HEK293 (cell line): ENCODE measurements around the gene HEG1.

Experiments
- KLF9 ChIP-seq: fragments of 450-650 bp; formaldehyde crosslinking; IDR thresholded peaks from 2 replicates; pipeline ENCODE4 v1.5.1; 2016; ENCODE audit warnings: missing biosample characterization, missing genetic modification characterization, low read depth
- TCF7L2 ChIP-seq: IDR thresholded peaks from 2 replicates; pipeline ENCODE4 v1.6.1; 2011; ENCODE audit warnings: low read depth, mild to moderate bottlenecking, inconsistent platforms, low read length, moderate library complexity, borderline replicate concordance
- YY1 ChIP-seq: fragments of 450-650 bp; formaldehyde crosslinking; IDR thresholded peaks from 2 replicates; pipeline ENCODE4 v1.5.1; 2018; ENCODE audit warnings: missing biosample characterization, missing genetic modification characterization
- ZNF175 ChIP-seq: fragments of 450-650 bp; formaldehyde crosslinking; IDR thresholded peaks from 2 replicates; pipeline ENCODE4 v1.5.1; 2016; ENCODE audit warnings: missing biosample characterization, missing genetic modification characterization
- ZNF184 ChIP-seq: fragments of 450-650 bp; IDR thresholded peaks from 2 replicates; pipeline ENCODE4 v1.5.1; 2018; ENCODE audit warnings: missing biosample characterization, mild to moderate bottlenecking, missing genetic modification characterization
- ZNF747 ChIP-seq: fragments of 450-650 bp; formaldehyde crosslinking; IDR thresholded peaks from 2 replicates; pipeline ENCODE4 v1.5.1; 2016; ENCODE audit warnings: missing biosample characterization, missing genetic modification characterization
- TF ChIP-seq, protein P1 (sequence below): fragments of 450-650 bp; formaldehyde crosslinking; IDR thresholded peaks from 2 replicates; pipeline ENCODE4 v1.5.1; 2016; ENCODE audit warnings: missing biosample characterization, missing genetic modification characterization
- TF ChIP-seq, protein P2 (sequence below): fragments of 450-650 bp; formaldehyde crosslinking; IDR thresholded peaks from 2 replicates; pipeline ENCODE4 v1.5.1; 2016; ENCODE audit warnings: missing biosample characterization, missing genetic modification characterization

DNA sequence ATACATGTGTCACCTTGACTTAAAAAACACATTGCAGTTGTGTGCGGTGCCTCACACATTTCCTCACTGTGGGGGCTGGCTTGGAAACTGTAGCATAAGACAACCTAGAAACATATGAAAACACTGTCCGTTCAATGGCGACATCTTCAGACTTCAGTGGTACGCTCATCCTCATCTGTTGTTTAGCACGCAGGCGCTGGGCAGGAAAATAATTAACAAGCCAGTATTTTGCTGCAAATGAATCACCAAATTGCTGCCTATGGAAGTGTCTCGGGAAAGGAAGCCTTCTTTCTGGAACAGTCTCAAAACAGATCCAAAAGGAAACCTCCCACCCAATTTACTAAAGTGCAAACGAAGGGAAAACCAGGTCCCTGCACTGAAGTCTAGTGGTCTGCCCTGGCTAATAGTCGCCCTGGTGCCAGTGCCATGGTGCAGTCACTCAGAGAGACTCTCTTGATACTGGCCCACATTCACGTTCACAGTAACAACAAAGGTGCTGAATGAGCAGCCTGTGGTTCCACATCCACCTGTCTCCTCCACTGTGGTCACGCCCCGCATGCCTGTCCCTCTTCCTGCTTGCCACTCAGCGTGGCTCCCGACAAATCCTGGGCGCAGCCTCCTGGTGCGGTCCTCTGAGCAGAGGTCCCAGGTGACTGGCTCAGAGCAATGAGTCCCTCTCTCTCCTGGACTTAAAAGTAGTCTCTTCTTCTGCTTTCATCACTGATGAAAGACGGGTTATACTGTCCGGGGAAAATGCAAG is 85.7 kb downstream of the HEG1 start:
- TF ChIP-seq, protein P1, sequence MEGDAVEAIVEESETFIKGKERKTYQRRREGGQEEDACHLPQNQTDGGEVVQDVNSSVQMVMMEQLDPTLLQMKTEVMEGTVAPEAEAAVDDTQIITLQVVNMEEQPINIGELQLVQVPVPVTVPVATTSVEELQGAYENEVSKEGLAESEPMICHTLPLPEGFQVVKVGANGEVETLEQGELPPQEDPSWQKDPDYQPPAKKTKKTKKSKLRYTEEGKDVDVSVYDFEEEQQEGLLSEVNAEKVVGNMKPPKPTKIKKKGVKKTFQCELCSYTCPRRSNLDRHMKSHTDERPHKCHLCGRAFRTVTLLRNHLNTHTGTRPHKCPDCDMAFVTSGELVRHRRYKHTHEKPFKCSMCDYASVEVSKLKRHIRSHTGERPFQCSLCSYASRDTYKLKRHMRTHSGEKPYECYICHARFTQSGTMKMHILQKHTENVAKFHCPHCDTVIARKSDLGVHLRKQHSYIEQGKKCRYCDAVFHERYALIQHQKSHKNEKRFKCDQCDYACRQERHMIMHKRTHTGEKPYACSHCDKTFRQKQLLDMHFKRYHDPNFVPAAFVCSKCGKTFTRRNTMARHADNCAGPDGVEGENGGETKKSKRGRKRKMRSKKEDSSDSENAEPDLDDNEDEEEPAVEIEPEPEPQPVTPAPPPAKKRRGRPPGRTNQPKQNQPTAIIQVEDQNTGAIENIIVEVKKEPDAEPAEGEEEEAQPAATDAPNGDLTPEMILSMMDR (tag by site-specific recombination): no peak
- TF ChIP-seq TCF7L2 (no peak), YY1 (tag by site-specific recombination) (no peak), ZNF175 (tag by site-specific recombination) (no peak), ZNF747 (tag by site-specific recombination) (no peak), ZNF184 (no peak), KLF9 (no peak)
- TF ChIP-seq, protein P2, sequence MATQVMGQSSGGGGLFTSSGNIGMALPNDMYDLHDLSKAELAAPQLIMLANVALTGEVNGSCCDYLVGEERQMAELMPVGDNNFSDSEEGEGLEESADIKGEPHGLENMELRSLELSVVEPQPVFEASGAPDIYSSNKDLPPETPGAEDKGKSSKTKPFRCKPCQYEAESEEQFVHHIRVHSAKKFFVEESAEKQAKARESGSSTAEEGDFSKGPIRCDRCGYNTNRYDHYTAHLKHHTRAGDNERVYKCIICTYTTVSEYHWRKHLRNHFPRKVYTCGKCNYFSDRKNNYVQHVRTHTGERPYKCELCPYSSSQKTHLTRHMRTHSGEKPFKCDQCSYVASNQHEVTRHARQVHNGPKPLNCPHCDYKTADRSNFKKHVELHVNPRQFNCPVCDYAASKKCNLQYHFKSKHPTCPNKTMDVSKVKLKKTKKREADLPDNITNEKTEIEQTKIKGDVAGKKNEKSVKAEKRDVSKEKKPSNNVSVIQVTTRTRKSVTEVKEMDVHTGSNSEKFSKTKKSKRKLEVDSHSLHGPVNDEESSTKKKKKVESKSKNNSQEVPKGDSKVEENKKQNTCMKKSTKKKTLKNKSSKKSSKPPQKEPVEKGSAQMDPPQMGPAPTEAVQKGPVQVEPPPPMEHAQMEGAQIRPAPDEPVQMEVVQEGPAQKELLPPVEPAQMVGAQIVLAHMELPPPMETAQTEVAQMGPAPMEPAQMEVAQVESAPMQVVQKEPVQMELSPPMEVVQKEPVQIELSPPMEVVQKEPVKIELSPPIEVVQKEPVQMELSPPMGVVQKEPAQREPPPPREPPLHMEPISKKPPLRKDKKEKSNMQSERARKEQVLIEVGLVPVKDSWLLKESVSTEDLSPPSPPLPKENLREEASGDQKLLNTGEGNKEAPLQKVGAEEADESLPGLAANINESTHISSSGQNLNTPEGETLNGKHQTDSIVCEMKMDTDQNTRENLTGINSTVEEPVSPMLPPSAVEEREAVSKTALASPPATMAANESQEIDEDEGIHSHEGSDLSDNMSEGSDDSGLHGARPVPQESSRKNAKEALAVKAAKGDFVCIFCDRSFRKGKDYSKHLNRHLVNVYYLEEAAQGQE: no peak
